Skin epidermis (tissue), 12 donors: ENCODE measurements around the gene KMT2C.
"Not testable (repeated sequence)": the region's sequence is repeated elsewhere in the genome, so short reads cannot be mapped to it uniquely, and the experiment has no call there.

Experiments
- H3K27ac ChIP-seq, 21 experiments: fragments of 200-600 bp; sonication (generic) in 11 of 21; one replicate each; pipeline ENCODE4 v1.5.0; 2020; ENCODE audit warnings: mild to moderate bottlenecking in 3 of 21, inconsistent platforms in 2 of 21, moderate library complexity in 2 of 21
- H3K4me3 ChIP-seq, 7 experiments: fragments of 200-600 bp; sonication (generic) in 2 of 7; one replicate each; pipeline ENCODE4 v1.5.0; 2020; ENCODE audit warnings: inconsistent platforms in 2 of 7, mild to moderate bottlenecking in 2 of 7, moderate library complexity in 1 of 7

Gene KMT2C

DNA sequence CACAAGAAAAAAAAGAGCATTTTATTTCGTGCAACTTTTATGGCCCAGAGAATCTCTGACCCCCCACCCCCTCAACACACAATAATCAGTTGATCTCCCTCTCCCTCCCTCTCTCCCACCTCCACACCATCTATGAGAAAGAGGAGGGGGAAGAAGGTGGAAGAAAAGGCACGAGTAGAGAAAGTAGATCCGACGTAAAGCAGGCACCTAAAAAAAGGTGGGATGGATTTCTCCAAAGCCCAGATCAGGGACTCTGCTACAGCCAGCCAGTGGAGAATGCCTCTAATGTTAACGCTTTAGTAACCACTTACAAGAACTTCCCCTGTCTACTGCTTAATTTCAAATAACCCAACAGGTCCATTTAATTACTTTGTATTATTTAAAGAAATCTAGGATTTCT, 24.4 kb downstream of the KMT2C start:
- H3K4me3 ChIP-seq: no peak overlapping the region
- no peak overlapping the region for H3K27ac ChIP-seq

DNA sequence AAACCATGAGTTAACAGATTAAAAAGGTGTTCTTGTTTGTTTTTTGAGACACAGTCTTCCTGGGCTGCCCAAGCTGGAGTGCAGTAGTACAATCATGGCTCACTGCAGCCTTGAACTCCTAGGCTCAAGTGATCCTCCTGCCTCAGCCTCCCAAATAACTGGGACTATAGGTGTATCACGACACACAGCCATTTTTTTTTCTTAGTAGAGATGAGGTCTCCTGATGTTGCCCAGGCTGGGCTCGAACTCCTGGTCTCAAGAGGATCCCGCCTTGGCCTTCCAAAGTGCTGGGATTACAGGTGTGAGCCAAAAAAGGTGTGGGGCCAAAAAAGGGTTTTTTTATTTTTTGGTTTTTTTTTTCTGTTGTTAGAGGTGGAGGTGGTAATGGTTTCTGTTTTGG, 29.3 kb downstream of the KMT2C start:
- Histone ChIP-seq H3K27ac (no peak overlapping the region), H3K4me3 (no peak overlapping the region)

DNA sequence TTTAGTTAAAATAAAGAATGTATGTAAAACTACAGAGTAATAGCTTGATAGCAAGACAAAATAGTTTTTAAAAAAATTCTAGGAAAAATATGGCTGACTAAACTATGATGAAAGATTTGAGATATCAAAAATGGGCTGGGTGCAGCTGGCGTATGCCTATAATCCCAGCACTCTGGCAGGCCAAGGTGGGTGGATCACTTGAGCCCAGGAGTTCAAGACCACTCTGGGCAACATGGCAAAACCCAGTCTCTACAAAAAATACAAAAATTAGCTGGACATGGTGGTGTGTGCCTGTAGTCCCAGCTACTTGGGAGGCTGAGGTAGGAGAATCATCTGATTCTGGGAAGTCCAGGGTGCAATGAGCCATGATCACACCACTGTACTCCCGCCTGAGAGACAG, 29.8 kb downstream of the KMT2C start:
- H3K27ac ChIP-seq, H3K4me3 ChIP-seq: not testable (repeated sequence)

DNA sequence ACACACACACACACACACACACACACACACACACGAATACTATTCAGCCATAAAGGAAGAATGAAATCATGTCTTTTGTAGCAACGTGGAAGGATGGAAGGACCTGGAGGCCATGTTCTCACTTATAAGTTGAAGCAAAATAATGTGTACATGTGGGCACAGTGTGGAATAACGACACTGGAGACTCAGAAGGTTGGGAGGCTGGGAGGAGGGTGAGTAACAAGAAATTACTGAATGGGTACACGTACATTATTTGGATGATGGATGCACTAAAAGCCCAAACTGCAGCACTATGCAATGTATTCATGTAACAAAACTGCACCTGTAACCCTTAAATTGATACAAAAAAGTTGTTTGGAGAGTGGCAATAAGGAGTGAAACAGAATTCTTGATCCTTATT, 32.1 kb downstream of the KMT2C start:
- Histone ChIP-seq H3K27ac (no peak overlapping the region), H3K4me3 (no peak overlapping the region)

DNA sequence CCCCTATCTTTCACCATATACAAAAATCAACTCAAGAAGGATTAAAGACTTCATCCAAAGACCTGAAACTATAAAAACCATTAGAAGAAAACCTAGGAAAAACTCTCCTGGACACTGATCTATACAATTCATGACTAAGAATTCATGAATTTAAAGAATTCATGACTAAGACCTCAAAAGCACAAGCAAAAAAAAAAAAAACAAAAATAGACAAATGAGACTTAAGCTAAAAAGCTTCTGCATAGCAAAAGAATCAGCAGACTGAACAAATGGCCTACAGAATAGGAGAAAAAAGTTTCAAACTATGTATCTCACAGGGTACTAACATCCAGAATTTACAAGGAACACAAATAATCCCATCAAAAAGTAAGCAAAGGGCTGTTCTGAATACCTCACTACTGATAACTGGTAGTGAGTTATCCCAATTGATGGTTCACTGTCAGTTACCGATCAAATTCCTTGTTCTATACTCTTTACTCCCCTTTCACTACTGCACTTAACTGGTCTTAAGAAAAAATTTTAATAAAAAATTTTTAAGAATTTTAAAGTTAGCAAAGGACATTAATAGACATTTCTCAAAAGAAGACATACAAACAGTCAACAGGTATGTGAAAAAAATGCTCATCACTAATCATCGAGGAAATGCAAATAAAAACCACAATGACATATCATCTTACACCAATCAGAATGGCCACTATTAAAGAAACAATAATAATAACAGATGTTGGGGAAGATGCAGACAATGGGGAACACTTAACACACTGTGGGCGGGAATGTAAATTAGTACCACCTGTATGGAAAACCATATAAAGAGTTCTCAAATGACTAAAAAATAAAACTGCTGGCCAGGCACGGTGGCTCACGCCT, 33.2 kb downstream of the KMT2C start:
- H3K4me3 ChIP-seq: no peak overlapping the region
- H3K27ac ChIP-seq: no peak overlapping the region

DNA sequence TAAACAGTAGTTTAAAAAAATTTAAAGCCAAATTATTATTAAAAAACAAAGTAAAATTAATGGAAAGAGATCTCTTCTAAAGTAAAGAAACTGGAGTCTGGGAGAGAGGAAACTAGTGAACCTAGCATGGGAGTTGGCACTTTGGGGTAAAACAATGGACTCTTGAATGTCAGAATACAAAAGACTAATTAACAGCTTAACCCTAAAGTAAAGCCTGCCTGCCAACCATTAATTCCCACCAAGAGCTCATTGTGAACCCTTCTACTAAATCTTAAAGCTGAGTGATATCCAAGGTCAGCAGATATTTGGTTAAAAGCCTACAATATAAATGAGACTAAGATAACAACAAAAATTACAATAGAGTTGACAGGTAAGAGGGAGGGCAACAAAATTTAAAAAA, 36.5 kb downstream of the KMT2C start:
- Histone ChIP-seq H3K27ac (no peak overlapping the region), H3K4me3 (no peak overlapping the region)

DNA sequence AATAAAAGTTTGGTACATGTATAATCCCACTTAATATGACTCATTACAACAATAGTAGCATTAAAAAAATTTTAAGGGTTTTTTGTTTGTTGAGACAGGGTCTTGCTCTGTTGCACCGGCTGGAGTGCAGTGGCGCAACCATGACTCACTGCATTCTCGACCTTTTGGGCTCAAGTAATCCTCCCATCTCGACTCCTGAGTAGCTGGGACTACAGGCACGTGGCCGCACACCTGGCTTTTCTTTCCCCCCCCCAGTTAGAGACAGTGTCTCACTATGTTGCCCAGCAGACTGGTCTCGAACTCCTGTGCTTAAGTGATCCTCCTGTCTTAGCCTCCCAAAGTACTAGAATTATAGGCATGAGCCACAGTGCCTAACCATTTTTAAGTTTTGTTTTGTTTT, 40.7 kb downstream of the KMT2C start:
- Histone ChIP-seq H3K27ac (no peak overlapping the region), H3K4me3 (no peak overlapping the region)

DNA sequence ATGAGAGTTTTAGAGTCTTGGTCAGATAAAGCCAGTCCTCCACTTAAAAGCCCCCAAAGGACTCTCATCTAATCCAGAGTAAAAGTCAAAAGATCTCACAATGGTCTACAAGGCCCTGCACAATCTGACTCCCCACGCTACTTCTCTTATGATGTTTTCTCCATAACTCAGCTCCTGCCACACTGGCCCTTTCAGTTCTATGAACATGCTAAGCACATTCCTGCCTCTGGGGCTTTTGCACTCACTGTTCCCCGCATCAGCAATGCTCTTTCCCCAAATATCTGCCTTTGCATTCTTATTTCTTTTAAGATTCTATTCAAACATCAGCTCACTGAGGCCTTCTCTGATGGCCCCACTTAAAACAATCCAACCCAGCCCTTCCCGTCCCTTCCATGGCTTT, 41.6 kb downstream of the KMT2C start:
- not testable (repeated sequence) for H3K4me3 ChIP-seq, H3K27ac ChIP-seq

DNA sequence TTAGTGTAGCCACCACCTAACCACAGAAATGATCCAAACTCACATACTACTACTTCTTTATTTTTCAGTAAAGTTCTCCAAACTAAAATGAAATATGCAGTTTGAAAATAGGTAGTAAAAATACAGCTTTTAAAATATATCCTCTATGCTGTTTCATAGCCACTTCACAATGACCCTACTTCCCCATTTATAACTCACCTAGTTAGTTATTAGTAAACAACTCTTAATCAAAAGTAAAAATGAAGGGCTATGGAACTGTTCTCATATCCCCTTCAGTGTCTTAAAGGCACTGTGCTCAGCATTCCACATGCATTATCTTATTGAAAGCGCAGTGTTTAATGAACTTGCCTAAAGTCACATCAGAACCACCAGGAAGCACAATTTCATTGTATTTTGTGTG, 43.5 kb downstream of the KMT2C start:
- Histone ChIP-seq H3K27ac (no peak overlapping the region), H3K4me3 (no peak overlapping the region)

DNA sequence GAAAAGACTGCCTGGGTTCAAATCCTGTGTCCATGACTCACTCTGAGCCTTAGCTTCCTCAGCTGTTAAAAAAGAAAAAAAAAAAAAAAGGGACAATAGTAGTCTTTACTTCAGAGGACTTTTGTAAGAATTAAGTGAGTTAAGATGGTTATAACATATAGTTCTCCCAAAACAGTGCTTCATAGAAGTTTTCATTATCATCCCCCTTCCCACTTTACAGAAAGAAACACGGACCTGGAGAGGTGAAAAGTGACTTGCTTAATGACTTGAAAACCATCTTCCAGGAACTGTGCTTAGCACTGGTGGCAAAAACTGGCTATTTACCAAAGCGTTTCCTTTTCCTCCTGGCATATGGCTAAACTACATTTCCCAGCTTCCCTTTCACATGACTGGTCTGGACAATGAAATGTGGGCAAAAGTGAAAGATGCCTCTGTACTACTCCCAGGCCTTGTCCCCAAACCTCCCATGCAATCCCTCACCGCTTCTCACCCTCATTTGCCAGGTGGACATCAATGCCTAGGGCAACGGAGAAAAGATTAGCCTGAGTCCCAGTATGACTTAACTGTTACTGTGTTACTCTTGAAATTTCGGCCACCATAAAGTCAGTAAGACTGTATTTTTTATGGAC, 49.6 kb downstream of the KMT2C start:
- H3K27ac ChIP-seq, H3K4me3 ChIP-seq: not testable (repeated sequence)

DNA sequence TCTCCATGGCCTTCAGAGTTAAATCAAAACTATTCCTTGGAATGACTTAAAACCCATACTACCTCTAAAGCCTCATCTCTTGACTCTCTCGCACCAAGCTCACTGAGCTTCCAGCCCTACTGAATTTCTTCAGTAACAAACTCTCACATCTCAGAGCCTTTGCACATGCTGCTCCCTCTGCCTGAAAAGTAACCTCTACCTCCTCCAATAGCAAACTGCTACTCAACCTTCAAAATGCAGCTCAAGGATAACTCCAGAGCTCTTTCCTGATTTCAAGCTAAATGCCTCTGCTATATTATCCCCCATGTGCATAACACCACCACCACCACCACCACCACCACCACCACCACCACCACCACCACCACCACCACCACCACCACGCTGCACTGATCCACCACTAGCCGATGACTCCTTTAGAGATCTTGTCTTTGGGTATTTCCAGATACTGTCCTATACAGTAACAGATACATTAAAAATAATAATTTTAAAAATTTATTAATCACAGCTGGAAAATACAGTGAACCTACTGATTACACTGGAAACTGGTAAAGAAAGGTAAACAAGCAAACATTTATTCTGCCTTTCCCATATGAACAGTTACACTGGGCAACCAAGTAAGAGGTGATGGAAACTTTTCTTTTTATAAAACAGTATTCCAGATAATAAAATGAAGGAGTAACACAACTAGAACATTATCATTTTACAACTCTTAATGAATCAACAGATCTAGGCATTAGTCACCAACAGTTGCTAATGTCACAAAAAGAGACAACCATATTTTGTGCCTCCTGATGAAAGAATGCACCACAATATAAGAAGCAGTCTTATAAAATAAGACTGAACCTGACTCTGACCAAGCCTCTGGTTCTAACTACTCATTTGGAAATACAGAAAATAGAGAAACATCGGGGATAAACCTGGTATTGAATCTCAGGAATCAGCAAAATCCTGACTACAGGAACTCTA, 51.3 kb downstream of the KMT2C start:
- H3K4me3 ChIP-seq, H3K27ac ChIP-seq: not testable (repeated sequence)

DNA sequence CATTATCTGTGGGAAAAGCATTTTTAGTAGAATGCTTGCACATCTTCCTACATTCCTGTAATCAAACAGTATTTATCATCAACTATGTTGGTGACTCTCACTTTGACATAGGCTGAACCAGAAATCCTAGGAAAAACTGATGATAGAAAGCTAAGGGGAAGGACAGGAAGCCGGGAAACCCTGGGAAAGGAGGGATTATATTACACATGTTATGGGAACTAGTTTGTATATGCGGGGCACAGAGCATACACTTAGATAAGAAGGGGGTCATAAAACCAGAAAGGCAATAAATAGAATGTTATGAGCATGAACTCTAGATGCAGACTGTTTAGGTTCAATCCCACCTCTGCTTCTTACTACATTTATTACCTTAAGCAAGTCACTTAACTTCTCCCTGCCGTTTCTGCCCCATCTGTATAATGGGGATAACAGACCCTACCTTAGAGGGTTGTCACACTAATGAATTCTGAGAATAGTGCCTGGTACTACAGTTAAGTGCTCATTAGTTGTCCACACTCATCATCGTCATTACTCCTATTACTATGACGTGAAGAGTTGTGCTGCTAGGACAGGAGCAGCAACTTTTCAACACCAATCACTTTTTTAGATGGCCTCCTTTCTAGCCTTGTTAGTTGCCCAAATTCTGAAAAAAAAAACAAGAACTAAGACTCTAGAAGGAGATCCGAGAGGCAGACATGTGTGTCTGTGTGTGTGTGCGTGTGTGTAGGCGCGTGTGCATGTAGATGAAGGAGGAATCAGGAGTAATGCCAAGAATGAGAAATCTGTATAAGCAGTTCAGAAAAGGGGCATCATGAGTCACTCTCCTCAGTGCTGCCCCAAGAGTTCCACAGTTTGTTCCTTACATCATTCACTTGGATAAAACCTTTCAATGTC, 52.2 kb downstream of the KMT2C start:
- no peak overlapping the region for H3K4me3 ChIP-seq
- no peak overlapping the region for H3K27ac ChIP-seq

DNA sequence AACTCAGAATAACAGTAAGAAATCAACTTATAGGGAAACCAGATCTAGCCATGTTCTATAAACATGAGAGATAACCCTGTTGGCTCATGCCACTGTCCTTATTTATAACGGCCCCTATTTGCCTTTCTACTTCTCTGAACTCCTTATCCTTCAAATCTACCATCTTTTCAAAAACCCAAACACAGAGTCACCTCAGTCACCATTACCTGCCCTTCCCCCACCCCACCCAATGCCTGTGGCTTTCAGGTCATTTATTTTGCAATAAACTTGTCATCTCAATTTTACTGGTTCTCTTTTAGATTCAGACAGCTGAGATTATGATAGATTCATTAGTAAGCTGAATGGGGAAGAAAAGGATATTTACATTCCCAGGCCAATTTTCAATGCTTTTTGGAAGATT, 53.6 kb downstream of the KMT2C start:
- H3K4me3 ChIP-seq: no peak overlapping the region

DNA sequence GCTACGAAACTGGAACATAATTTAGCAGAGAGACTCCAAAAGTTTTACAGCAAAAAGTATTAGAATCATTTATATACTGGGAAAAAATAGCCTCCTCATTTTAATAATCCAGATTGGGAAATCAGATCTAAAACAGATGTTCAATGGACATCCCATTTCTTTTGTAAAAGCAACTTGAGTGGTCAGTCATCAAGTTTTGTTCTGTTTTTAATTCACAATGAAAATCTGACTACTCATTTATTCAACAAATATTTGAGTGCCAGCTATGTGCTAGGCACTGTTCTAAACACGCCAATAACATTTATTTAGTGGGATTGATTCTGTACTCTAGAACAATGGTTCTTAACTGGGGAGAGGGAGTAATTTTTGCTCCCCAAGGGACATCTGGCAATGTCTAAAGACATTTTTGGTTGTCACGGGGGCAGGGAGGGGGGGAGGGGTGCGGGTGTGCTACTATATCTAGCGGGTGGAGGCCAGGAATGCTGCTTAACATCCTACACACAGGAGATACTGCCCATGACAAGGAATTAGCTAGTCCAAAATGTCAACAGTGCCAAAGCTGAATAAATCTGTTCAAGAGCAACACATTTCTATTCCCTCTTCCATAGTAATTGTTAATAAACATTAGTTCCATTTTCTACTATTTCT, 54.7 kb downstream of the KMT2C start:
- not testable (repeated sequence) for H3K27ac ChIP-seq, H3K4me3 ChIP-seq

More for the DNA sequence above, 53.6 kb downstream of the KMT2C start:
- H3K27ac ChIP-seq: no peak overlapping the region

DNA sequence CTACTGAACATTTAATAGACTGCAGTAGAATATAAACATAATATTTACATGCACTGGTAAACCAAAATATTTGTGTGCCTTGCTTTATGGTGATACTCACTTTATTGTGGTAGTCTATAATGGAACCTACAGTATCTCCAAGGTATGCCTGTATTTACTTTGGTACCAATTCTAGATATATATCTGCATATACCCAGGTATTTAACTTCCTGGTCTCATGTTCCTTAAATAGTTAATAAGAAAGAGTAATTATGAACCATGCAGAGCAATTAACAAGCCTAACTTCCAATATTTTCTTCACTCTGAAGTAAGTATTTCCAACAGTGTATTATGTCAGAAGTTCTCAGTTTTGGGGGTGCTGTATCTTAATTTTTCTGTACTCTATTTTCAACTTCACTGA, 57.3 kb downstream of the KMT2C start:
- not testable (repeated sequence) for H3K4me3 ChIP-seq, H3K27ac ChIP-seq

DNA sequence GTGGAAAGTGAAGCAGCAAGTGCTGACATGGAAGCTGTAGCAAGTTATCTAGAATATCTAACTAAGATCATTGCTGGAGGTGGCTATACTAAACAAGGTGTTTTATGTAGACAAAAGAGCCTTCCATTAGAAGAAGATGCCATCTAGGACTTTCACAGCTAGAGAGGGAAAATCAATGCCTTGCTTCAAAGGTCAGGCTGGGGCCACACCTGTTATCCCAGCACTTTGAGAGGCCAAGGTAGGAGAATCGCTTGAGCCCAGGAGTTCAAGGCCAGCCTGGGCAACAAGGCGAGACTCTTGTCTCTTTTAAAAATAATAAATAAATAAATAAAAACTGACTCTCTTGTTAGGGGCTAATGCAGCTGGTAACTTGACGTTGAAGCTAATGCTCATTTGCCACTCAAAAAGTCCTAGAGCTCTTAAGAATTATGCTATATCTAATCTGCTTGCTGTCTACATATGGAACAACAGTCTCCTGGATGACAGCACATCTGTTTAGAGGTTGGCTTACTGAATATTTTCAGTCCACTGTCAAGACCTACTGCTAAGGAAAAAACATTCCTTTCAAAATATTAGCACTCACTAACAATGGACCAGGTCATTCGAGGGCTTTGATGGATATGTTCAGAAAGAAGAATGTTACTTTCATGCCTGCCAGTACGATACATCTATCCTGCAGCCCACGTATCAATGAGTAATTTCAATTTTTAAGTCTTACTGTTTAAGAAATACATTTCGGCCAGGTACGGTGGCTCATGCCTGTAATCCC, 58.9 kb downstream of the KMT2C start:
- not testable (repeated sequence) for H3K4me3 ChIP-seq, H3K27ac ChIP-seq

DNA sequence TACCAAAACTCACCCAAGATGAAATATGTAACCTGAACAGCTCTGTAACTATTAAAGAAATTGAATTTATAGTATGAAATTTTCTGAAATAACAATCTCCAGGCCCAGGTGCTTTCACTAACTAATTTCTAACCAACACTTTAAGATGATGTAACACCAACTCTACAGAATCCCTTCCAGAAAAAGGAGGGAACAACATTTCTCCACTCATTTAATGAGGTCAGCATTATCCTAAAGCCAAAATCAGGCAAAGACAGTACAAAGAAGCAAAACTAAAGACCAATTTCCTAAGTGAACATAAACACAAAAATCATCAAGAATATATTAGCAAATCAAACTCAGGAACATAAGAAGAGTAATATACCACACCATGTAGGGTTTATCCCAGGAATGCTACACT, 65.5 kb downstream of the KMT2C start:
- no peak overlapping the region for H3K4me3 ChIP-seq
- H3K27ac ChIP-seq: no peak overlapping the region

DNA sequence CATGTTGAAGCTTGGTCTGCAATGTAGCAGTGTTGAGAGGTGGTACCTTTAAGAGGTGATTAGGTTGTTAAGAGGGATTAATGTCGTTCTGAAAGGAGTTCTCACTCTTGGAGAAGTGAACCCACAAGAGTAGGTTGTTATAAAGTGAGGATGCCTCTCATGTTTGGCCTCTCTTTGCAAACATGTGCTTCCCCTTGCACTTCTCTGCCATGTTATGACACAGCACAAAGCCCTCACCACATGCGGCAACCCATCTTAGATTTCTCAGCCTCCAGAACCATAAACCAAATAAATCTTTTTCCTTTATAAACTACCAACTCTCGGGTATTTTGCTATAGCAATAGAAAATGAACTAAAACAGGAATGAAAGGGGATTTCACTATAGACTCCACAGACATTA, 66.3 kb downstream of the KMT2C start:
- H3K27ac ChIP-seq: no peak overlapping the region
- no peak overlapping the region for H3K4me3 ChIP-seq
